Fibroblast of lung (primary cell): ENCODE results near the gene PPME1.

Source experiments
- EZH2 ChIP-seq: IDR thresholded peaks from 2 replicates; pipeline ENCODE4 v1.5.1; 2012; ENCODE audit warnings: low read length, control low read depth, mild to moderate bottlenecking; ENCODE audit errors: missing control alignments
- TF ChIP-seq, protein P1 (sequence below), 2 donors: IDR thresholded peaks in 1 of 2; conservative IDR thresholded peaks in 1 of 2; 1 replicate in 1 of 2; 2 replicates in 1 of 2; pipeline ENCODE4 v1.5.1; 2011 to 2012; ENCODE audit warnings: low read length in 2 of 2, control low read depth in 1 of 2, inconsistent platforms in 1 of 2, low read depth in 1 of 2, mild to moderate bottlenecking in 1 of 2

DNA sequence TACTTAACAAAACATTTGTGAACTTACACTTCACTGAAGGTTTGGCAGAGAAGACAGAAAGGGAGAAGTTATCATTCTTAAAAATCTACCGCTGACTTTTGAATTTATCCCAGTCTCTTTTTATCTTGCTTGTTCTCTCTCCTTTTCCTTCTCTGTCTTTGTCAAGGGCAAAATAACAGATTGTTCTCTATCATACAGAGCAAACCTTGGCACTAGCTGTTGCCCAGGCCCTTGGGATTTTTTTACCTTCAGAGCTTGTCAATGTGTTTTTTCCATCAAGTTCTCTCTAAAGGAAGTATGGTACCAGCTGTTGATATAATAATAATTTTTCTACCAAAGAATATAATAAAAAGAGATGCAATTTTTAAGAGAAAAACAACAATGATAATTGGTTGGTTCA, 67.2 kb downstream of the PPME1 start:
- TF ChIP-seq, protein P1, sequence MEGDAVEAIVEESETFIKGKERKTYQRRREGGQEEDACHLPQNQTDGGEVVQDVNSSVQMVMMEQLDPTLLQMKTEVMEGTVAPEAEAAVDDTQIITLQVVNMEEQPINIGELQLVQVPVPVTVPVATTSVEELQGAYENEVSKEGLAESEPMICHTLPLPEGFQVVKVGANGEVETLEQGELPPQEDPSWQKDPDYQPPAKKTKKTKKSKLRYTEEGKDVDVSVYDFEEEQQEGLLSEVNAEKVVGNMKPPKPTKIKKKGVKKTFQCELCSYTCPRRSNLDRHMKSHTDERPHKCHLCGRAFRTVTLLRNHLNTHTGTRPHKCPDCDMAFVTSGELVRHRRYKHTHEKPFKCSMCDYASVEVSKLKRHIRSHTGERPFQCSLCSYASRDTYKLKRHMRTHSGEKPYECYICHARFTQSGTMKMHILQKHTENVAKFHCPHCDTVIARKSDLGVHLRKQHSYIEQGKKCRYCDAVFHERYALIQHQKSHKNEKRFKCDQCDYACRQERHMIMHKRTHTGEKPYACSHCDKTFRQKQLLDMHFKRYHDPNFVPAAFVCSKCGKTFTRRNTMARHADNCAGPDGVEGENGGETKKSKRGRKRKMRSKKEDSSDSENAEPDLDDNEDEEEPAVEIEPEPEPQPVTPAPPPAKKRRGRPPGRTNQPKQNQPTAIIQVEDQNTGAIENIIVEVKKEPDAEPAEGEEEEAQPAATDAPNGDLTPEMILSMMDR (conservative IDR thresholded peaks at IDR 0.05 in 1 of 2, IDR thresholded peaks at IDR 0.05 in 1 of 2; ENCODE audit: low read depth in 1 of 2, low read length in 2 of 2), result no peak
- TF ChIP-seq EZH2, result no peak
